Esophagus muscularis mucosa (tissue), 4 donors: Measurements from ENCODE around the gene DGKD. TPM values are rescaled to one million over a fixed set of nuclear protein-coding genes. Genes with fewer than 3 reads are reported as not detected.

Experiments
- DNase-seq: peaks from one replicate; pipeline ENCODE4 v3.0.0-alpha.2; 2017; ENCODE audit errors: extremely low spot score
- H3K27ac ChIP-seq, 4 donors: fragments of 200-600 bp; sonication (generic); replicated peaks in 1 of 4; 1 replicate in 3 of 4; 2 replicates in 1 of 4; pipeline ENCODE4 v1.5.1; 2016 to 2019; ENCODE audit warnings: mild to moderate bottlenecking in 1 of 4
- H3K27me3 ChIP-seq, 4 donors: fragments of 200-600 bp; sonication (generic); one replicate each; pipeline versions ENCODE4 v1.5.1 to v1.6.0; 2016 to 2019
- H3K36me3 ChIP-seq, 4 donors: fragments of 200-600 bp; sonication (generic); one replicate each; pipeline ENCODE4 v1.5.1; 2016 to 2019
- H3K4me1 ChIP-seq, 4 donors: fragments of 200-600 bp; sonication (generic); one replicate each; pipeline ENCODE4 v1.5.1; 2016 to 2019
- H3K4me3 ChIP-seq, 4 donors: fragments of 200-600 bp; sonication (generic); 1 replicate in 2 of 4; 2 replicates in 2 of 4; pipeline ENCODE4 v1.5.1; 2016 to 2019; ENCODE audit warnings: mild to moderate bottlenecking in 4 of 4, moderate library complexity in 1 of 4
- H3K9me3 ChIP-seq, 4 donors: fragments of 200-600 bp; sonication (generic); 1 replicate in 3 of 4; 2 replicates in 1 of 4; pipeline ENCODE4 v1.5.1; 2016 to 2019
- EP300 ChIP-seq: sonication (generic); formaldehyde crosslinking; IDR thresholded peaks from one replicate; pipeline ENCODE4 v1.6.1; 2017; ENCODE audit warnings: antibody characterized with exemption
- POLR2A ChIP-seq: fragments of 450-650 bp; IDR thresholded peaks from one replicate; pipeline ENCODE4 v1.6.1; 2017; ENCODE audit warnings: antibody characterized with exemption, moderate library complexity, mild to moderate bottlenecking, low read depth
- POLR2AphosphoS5 ChIP-seq, 2 donors: sonication (generic); formaldehyde crosslinking; IDR thresholded peaks; one replicate each; pipeline ENCODE4 v1.6.1; 2017; ENCODE audit warnings: antibody characterized with exemption in 2 of 2
- WGBS: methylation state at CpG from one replicate; pipeline ENCODE4 v1.1.5; 2018; 5-methylcytosine and 5-hydroxymethylcytosine counted together
- intact Hi-C: fragments of 100-400 bp; cut with DNase I; formaldehyde crosslinking; loops from one replicate; pipeline ENCODE4 v1.15.1; 2023
- total RNA-seq, 4 donors: library from RNA; depleted of rRNA; stranded (reverse); fragments of >200 nt; gene quantifications; one replicate each; pipeline versions ENCODE4 v1.1.0 to v1.2.1, GENCODE V29; 2016
- TF ChIP-seq, protein P1 (sequence below), 3 experiments: fragments of 200-600 bp in 2 of 3; fragments of 450-650 bp in 1 of 3; sonication (generic) in 2 of 3; IDR thresholded peaks; one replicate each; pipeline ENCODE4 v1.5.1; 2017 to 2019; ENCODE audit warnings: antibody characterized with exemption in 3 of 3, mild to moderate bottlenecking in 2 of 3, moderate library complexity in 1 of 3

The DGKD gene
- total RNA-seq, 4 donors from 2014 or later, result 11.6 to 16.1 (median 13.3) TPM

DNA sequence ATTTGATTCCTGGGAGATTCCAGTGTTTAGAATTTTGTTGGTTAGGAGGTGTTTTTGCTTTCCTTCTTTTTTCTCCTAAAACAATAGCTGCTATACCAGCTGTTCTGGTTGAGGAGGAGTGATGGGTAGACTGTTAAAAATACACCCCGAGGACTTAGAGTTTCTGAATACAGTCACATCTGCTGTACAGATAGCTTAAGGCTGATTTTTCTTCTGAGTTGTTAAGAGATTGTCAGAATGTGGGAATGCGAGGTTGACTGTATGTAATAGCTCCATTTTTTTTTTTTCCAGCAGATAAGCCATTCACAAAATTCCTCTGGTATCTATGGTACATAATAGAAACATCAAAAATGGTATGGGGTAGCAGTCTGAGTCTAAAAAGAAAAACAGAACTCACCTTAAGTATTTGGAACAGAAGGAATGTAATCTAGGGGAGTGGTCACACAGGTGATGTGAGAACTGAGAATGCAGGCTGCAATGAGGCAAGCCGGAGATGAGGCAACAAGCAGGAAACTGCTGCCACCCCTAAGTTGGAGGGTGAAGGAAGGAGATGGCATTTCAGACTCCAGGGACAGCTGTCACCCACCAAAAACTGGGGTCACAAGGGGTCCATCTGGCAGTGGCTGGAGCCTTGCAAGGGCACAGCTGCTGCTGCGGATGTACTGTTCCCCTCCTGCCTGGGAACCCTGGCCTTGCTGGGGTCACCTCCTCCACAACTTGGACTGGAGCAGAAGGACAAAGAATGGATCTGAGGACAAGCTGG lies 2.4 kb downstream of the DGKD start:
- Histone ChIP-seq H3K36me3 (no peaks in the 10 kb centered on the region), H3K4me3 (no peak overlapping the region), H3K4me1 (peaks cover 27 to 36% (median 33%) of the 10 kb centered on the region in 4 donors), H3K27me3 (no peaks in the 10 kb centered on the region), H3K9me3 (no peaks in the 10 kb centered on the region), H3K27ac (no peak overlapping the region)
- DNase-seq, result no peak
- TF ChIP-seq, protein P1, sequence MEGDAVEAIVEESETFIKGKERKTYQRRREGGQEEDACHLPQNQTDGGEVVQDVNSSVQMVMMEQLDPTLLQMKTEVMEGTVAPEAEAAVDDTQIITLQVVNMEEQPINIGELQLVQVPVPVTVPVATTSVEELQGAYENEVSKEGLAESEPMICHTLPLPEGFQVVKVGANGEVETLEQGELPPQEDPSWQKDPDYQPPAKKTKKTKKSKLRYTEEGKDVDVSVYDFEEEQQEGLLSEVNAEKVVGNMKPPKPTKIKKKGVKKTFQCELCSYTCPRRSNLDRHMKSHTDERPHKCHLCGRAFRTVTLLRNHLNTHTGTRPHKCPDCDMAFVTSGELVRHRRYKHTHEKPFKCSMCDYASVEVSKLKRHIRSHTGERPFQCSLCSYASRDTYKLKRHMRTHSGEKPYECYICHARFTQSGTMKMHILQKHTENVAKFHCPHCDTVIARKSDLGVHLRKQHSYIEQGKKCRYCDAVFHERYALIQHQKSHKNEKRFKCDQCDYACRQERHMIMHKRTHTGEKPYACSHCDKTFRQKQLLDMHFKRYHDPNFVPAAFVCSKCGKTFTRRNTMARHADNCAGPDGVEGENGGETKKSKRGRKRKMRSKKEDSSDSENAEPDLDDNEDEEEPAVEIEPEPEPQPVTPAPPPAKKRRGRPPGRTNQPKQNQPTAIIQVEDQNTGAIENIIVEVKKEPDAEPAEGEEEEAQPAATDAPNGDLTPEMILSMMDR (IDR thresholded peaks at IDR 0.05), result no peak
- TF ChIP-seq EP300, result no peak
- TF ChIP-seq POLR2AphosphoS5 (IDR thresholded peaks at IDR 0.05), result no peak
- no peak for TF ChIP-seq POLR2A
- WGBS, result 86% methylated on average over 3 of the region's 4 CpGs
- intact Hi-C loops, result no loop called here

DNA sequence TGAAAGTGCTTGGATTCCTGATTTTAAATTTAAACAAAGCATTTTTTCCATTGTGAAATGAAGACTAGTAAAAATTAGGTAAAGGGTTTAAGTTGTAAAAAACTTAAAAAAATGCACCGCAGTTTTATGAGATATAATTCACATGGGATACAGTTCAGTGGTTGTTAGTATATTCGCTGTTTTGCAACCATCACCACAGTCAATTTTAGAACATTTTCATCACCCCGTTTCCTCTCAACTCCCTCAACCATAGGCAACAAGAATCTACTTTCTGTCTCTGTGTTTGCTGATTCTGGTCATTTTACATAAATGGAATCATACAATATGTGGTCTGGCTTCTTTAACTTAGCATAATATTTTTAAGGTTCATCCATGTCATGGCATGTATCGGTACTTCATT lies 4.0 kb downstream of the DGKD start:
- H3K27ac ChIP-seq, result no peak overlapping the region
- H3K9me3 ChIP-seq, result no peaks in the 10 kb centered on the region
- H3K4me1 ChIP-seq, result peaks cover 27 to 33% (median 30%) of the 10 kb centered on the region in 4 donors
- WGBS, result 75% methylated on average over 4 of the region's 4 CpGs
- H3K27me3 ChIP-seq, result no peaks in the 10 kb centered on the region
- intact Hi-C loops, result no loop called here
- no peak overlapping the region for H3K4me3 ChIP-seq
- no peak for DNase-seq
- no peaks in the 10 kb centered on the region for H3K36me3 ChIP-seq
- TF ChIP-seq, protein P1 (IDR thresholded peaks at IDR 0.05), result no peak
- TF ChIP-seq POLR2A, result no peak
- no peak for TF ChIP-seq EP300
- no peak for TF ChIP-seq POLR2AphosphoS5 (IDR thresholded peaks at IDR 0.05)

DNA sequence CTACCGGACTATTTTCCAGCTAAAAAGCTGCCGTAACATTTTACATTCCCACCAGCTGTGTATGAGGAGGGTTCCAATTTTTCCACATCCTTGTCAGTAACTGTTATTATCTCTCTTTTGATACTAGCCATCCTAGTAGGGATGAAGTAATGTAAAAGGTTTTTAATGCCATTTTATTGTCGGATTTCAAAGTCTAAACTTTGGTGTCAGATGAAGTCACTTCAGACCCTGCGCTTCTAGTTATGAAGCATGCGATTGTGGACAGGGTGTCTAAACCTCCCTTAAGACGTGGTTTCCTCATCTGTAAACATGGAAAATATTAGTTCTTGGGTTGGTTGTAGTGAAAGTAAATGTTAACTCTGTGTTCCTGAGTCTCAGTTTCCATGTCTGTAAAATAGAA lies 4.7 kb downstream of the DGKD start:
- Histone ChIP-seq H3K4me3 (no peak overlapping the region), H3K9me3 (peaks cover 0 to 4% (median 0%) of the 10 kb centered on the region in 4 donors), H3K27ac (no peak overlapping the region), H3K36me3 (no peaks in the 10 kb centered on the region), H3K27me3 (no peaks in the 10 kb centered on the region), H3K4me1 (peaks cover 22 to 27% (median 24%) of the 10 kb centered on the region in 4 donors)
- intact Hi-C loops, result no loop called here
- no peak for TF ChIP-seq POLR2A
- TF ChIP-seq EP300, result no peak
- no peak for TF ChIP-seq POLR2AphosphoS5 (IDR thresholded peaks at IDR 0.05)
- TF ChIP-seq, protein P1 (IDR thresholded peaks at IDR 0.05), result no peak
- 78% methylated on average over 6 of the region's 6 CpGs for WGBS
- no peak for DNase-seq

DNA sequence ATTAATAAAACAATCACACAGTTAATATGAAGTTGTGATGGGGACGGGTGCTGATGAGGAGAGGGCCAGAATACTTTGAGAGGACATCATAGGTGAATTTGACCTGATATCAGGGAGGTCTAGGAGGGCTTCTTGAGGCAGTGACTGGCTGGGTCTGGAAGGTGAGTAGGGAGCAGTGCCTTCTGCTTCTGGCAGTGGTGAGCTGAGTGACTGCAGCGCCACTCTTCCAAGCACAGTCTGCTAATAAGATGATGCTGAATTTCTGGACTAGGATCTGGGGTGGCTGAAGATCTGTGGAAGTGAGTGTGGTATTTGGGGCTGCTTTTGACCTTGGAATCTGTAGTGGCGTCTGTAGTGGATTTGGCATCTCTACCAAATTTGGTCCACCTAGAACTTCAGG lies 5.5 kb downstream of the DGKD start:
- intact Hi-C loops, result no loop called here
- 93% methylated on average over 3 of the region's 3 CpGs for WGBS
- Histone ChIP-seq H3K4me1 (peaks cover 20 to 25% (median 23%) of the 10 kb centered on the region in 4 donors), H3K36me3 (no peaks in the 10 kb centered on the region), H3K9me3 (peaks cover 0 to 7% (median 0%) of the 10 kb centered on the region in 4 donors), H3K27me3 (no peaks in the 10 kb centered on the region), H3K4me3 (no peak overlapping the region), H3K27ac (no peak overlapping the region)
- TF ChIP-seq POLR2A (no peak), EP300 (no peak), POLR2AphosphoS5 (IDR thresholded peaks at IDR 0.05) (no peak)
- TF ChIP-seq, protein P1 (IDR thresholded peaks at IDR 0.05), result no peak
- DNase-seq, result no peak
